Testis (tissue), 3 donors: ENCODE data around the gene DYNC1LI1. TPM values are rescaled to one million over a fixed set of nuclear protein-coding genes. Genes with fewer than 3 reads are reported as not detected.
"Not testable (repeated sequence)": the region's sequence is repeated elsewhere in the genome, so short reads cannot be mapped to it uniquely, and the experiment has no call there.

Experiments used
- DNase-seq: peaks from one replicate; pipeline ENCODE4 v3.0.0-alpha.2; 2019
- H3K27ac ChIP-seq, 2 donors: fragments of 200-600 bp; sonication (generic); one replicate each; pipeline ENCODE4 v1.5.1; 2019
- H3K27me3 ChIP-seq: fragments of 200-600 bp; sonication (generic); one replicate; pipeline ENCODE4 v1.5.1; 2019
- H3K36me3 ChIP-seq: fragments of 200-600 bp; sonication (generic); one replicate; pipeline ENCODE4 v1.5.1; 2017; ENCODE audit warnings: low read depth; ENCODE audit errors: missing control alignments
- H3K4me1 ChIP-seq: fragments of 200-600 bp; sonication (generic); one replicate; pipeline ENCODE4 v1.5.1; 2019
- H3K4me3 ChIP-seq, 2 donors: fragments of 200-600 bp; sonication (generic); one replicate each; pipeline ENCODE4 v1.5.1; 2017 to 2019
- H3K9me3 ChIP-seq: fragments of 200-600 bp; sonication (generic); one replicate; pipeline ENCODE4 v1.5.1; 2017
- CTCF ChIP-seq, 3 experiments: fragments of 450-650 bp in 2 of 3; fragments of 200-600 bp in 1 of 3; sonication (generic) in 1 of 3; IDR thresholded peaks; one replicate each; pipeline ENCODE4 v1.5.1; 2016 to 2019; ENCODE audit warnings: antibody characterized with exemption in 3 of 3, mild to moderate bottlenecking in 2 of 3, moderate library complexity in 1 of 3
- POLR2A ChIP-seq: fragments of 450-650 bp; IDR thresholded peaks from one replicate; pipeline ENCODE4 v1.6.1; 2017; ENCODE audit warnings: antibody characterized with exemption, mild to moderate bottlenecking, moderate library complexity
- WGBS, 2 donors: methylation state at CpG; one replicate each; pipeline ENCODE4 v1.1.5; 2018; 5-methylcytosine and 5-hydroxymethylcytosine counted together
- intact Hi-C: fragments of 100-400 bp; cut with DNase I; formaldehyde crosslinking; loops from one replicate; pipeline ENCODE4 v1.15.1; 2023; ENCODE audit warnings: low total_unique reads
- polyA plus RNA-seq: library from polyadenylated mRNA; stranded (reverse); fragments of 350-450 nt; fragmentation: Illumina TruSeq; extraction: RNeasy Lipid Tissue Mini Kit (QIAGEN cat#74804); gene quantifications from one replicate; pipeline ENCODE4 v1.2.3, GENCODE V29; 2014; ENCODE audit warnings: low read depth, low replicate concordance; ENCODE audit not compliant: insufficient read depth
- total RNA-seq, 2 donors: library from RNA; depleted of rRNA; stranded (reverse); fragments of >200 nt; gene quantifications; one replicate each; pipeline ENCODE4 v1.2.3, GENCODE V29; 2016

Gene DYNC1LI1
- total and polyA plus RNA-seq, 3 donors from 2014 or later: 53.9 to 85.7 (median 61.3) TPM

- Histone ChIP-seq H3K4me3 (no peak overlapping the region), H3K4me1 (no peaks in the 10 kb centered on the region), H3K27me3 (no peaks in the 10 kb centered on the region), H3K36me3 (no peaks in the 10 kb centered on the region), H3K27ac (no peak overlapping the region), H3K9me3 (no peaks in the 10 kb centered on the region)
- DNase-seq: no peak
- intact Hi-C loops: no loop called here
- TF ChIP-seq CTCF (IDR thresholded peaks at IDR 0.05) (no peak), POLR2A (no peak)
- WGBS, 2 donors: 78 to 81% methylated on average over 2 of the region's 2 CpGs
These were observed 21.4 kb upstream of the DYNC1LI1 start for GRCh38 chr3:32592011-32592410.

- no peaks in the 10 kb centered on the region for H3K9me3 ChIP-seq
- DNase-seq: no peak
- H3K4me1 ChIP-seq: no peaks in the 10 kb centered on the region
- no peak overlapping the region for H3K4me3 ChIP-seq
- intact Hi-C loops: no loop called here
- TF ChIP-seq CTCF (IDR thresholded peaks at IDR 0.05) (no peak), POLR2A (no peak)
- H3K27ac ChIP-seq: no peak overlapping the region
- 85 to 99% methylated on average over 4 of the region's 4 CpGs for WGBS, 2 donors
- no peaks in the 10 kb centered on the region for H3K36me3 ChIP-seq
- no peaks in the 10 kb centered on the region for H3K27me3 ChIP-seq
These were observed 20.5 kb upstream of the DYNC1LI1 start for GRCh38 chr3:32591186-32591585.

- Histone ChIP-seq H3K4me3 (no peak overlapping the region), H3K4me1 (no peaks in the 10 kb centered on the region), H3K36me3 (no peaks in the 10 kb centered on the region), H3K27ac (no peak overlapping the region), H3K9me3 (no peaks in the 10 kb centered on the region), H3K27me3 (no peaks in the 10 kb centered on the region)
- TF ChIP-seq CTCF (IDR thresholded peaks at IDR 0.05): no peak
- TF ChIP-seq POLR2A: no peak
- 85 to 97% methylated on average over 3 of the region's 3 CpGs for WGBS, 2 donors
- no peak for DNase-seq
- intact Hi-C loops: no loop called here
These were observed 15.7 kb upstream of the DYNC1LI1 start for GRCh38 chr3:32586356-32586755.

- Histone ChIP-seq H3K4me1 (no peaks in the 10 kb centered on the region), H3K9me3 (no peaks in the 10 kb centered on the region), H3K4me3 (no peak overlapping the region), H3K27me3 (no peaks in the 10 kb centered on the region), H3K36me3 (no peaks in the 10 kb centered on the region), H3K27ac (no peak overlapping the region)
- intact Hi-C loops: no loop called here
- no peak for DNase-seq
- 45 to 50% methylated on average over 1 of the region's 1 CpG for WGBS, 2 donors
- TF ChIP-seq CTCF (IDR thresholded peaks at IDR 0.05): no peak
- TF ChIP-seq POLR2A: no peak
These were observed 14.0 kb upstream of the DYNC1LI1 start for GRCh38 chr3:32584660-32585059.

GRCh38 chr3:32583708-32584107 is 13.1 kb upstream of the DYNC1LI1 start:
- H3K27me3 ChIP-seq: no peaks in the 10 kb centered on the region
- H3K4me3 ChIP-seq: no peak overlapping the region
- no peaks in the 10 kb centered on the region for H3K36me3 ChIP-seq
- no peak for DNase-seq
- 95% methylated on average over 3 of the region's 3 CpGs for WGBS, 2 donors
- no peaks in the 10 kb centered on the region for H3K9me3 ChIP-seq
- no peaks in the 10 kb centered on the region for H3K4me1 ChIP-seq
- no peak overlapping the region for H3K27ac ChIP-seq
- intact Hi-C loops: no loop called here
- no peak for TF ChIP-seq POLR2A
- no peak for TF ChIP-seq CTCF (IDR thresholded peaks at IDR 0.05)

GRCh38 chr3:32578669-32579068 is 8.0 kb upstream of the DYNC1LI1 start:
- H3K36me3 ChIP-seq, H3K27ac ChIP-seq, H3K27me3 ChIP-seq, H3K9me3 ChIP-seq, DNase-seq, intact Hi-C loops: not testable (repeated sequence)
- Histone ChIP-seq H3K4me1 (peaks cover 13% of the 10 kb centered on the region), H3K4me3 (peak overlapping the region; percentile 27 to 49)
- WGBS, 2 donors: 68% methylated on average over 31 of the region's 31 CpGs; no CpG with 5 or more reads in 1 of the 2 donors
